GM18858 (cell line): Measurements from ENCODE around the gene GDF11.
A peak's percentile ranks its signal among the peaks of the same experiment; 100 is the strongest.

ENCODE experiments used
- ATAC-seq: cut with Tn5 transposase; IDR thresholded peaks from one replicate; pipeline ENCODE4 v1.9.1; 2021; ENCODE audit not compliant: unreplicated experiment

GDF11 gene

GRCh38 chr12:55722948-55723347 lies 20.0 kb upstream of the GDF11 start:
- ATAC-seq: no peak

GRCh38 chr12:55723516-55724225 lies 19.3 kb upstream of the GDF11 start:
- ATAC-seq: no peak

GRCh38 chr12:55724226-55724939 lies 18.5 kb upstream of the GDF11 start:
- ATAC-seq: no peak

GRCh38 chr12:55724940-55725309 lies 18.0 kb upstream of the GDF11 start:
- ATAC-seq: no peak

GRCh38 chr12:55725556-55725955 lies 17.4 kb upstream of the GDF11 start:
- ATAC-seq: no peak

- ATAC-seq: no peak
Observed at GRCh38 chr12:55726971-55727370, 16.0 kb upstream of the GDF11 start.

GRCh38 chr12:55727643-55728185 lies 15.2 kb upstream of the GDF11 start:
- ATAC-seq: no peak

- peak; percentile 12 for ATAC-seq
Observed at GRCh38 chr12:55728186-55728938, 14.6 kb upstream of the GDF11 start.

- ATAC-seq: peak; percentile 54
Observed at GRCh38 chr12:55728939-55729818, 13.7 kb upstream of the GDF11 start, which contains the start of gene CD63. Gene CD63, minus strand, starts transcription at chr12:55729009. Its CDS starts 668 bp downstream, at chr12:55728341.

- ATAC-seq: peak; percentile 36
Observed at GRCh38 chr12:55729819-55730818, 12.8 kb upstream of the GDF11 start.

- ATAC-seq: no peak
Observed at GRCh38 chr12:55732288-55732687, 10.6 kb upstream of the GDF11 start.

- no peak for ATAC-seq
Observed at GRCh38 chr12:55733021-55733555, 9.8 kb upstream of the GDF11 start.

GRCh38 chr12:55733858-55734257 lies 9.1 kb upstream of the GDF11 start:
- ATAC-seq: no peak

GRCh38 chr12:55734595-55734994 lies 8.3 kb upstream of the GDF11 start:
- ATAC-seq: no peak

- no peak for ATAC-seq
Observed at GRCh38 chr12:55736076-55736475, 6.8 kb upstream of the GDF11 start.

- no peak for ATAC-seq
Observed at GRCh38 chr12:55736780-55737580, 5.9 kb upstream of the GDF11 start.

- ATAC-seq: no peak
Observed at GRCh38 chr12:55737581-55738122, 5.3 kb upstream of the GDF11 start.
